PC-3 (cell line): Measurements from ENCODE around the gene RGS3. TPM values are rescaled to one million over a fixed set of nuclear protein-coding genes. Genes with fewer than 3 reads are reported as not detected.

Experiments
- ATAC-seq: fragments of 200-7000 bp; cut with Tn5 transposase; 2 replicates; pipeline ENCODE4 v1.9.1; 2020; ENCODE audit warnings: mild to moderate bottlenecking, moderate library complexity
- BruUV-seq: library from RNA; stranded (reverse); fragments of 400-500 nt; replicated peaks from 2 replicates; lab custom pipeline; 2021; lab: Mats Ljungman, UMichigan
- CTCF ChIA-PET: fragments of 300-600 bp; sonication (Branson Sonifier 250); formaldehyde crosslinking; loops from one replicate; lab custom pipeline; 2022; ENCODE audit warnings: antibody characterized with exemption; lab: Charles Lee
- POLR2A ChIA-PET: fragments of 300-600 bp; sonication (Branson Sonifier 250); formaldehyde crosslinking; loops from one replicate; lab custom pipeline; 2022; ENCODE audit warnings: antibody characterized with exemption; ENCODE audit not compliant: unreplicated experiment; lab: Charles Lee
- DNase-seq: peaks from one replicate; pipeline ENCODE4 v3.0.0-alpha.2; 2015
- H2AFZ ChIP-seq: fragments of 300-600 bp; sonication (generic); 2 replicates; pipeline ENCODE4 v1.6.0; 2016; ENCODE audit warnings: antibody characterized with exemption, low read length
- H3F3A ChIP-seq: fragments of 300-600 bp; sonication (generic); one replicate; pipeline ENCODE4 v1.6.0; 2017; ENCODE audit warnings: antibody characterized with exemption, low read length, control low read depth, mild to moderate bottlenecking; ENCODE audit not compliant: unreplicated experiment
- H3K27ac ChIP-seq: fragments of 300-600 bp; sonication (generic); 2 replicates; pipeline ENCODE4 v1.5.1; 2016; ENCODE audit warnings: mild to moderate bottlenecking, low read length
- H3K27me3 ChIP-seq: fragments of 300-600 bp; sonication (generic); 2 replicates; pipeline ENCODE4 v1.6.1; 2016; ENCODE audit warnings: low read length, mixed read lengths
- H3K36me3 ChIP-seq: fragments of 300-600 bp; sonication (generic); 2 replicates; pipeline ENCODE4 v1.6.1; 2016; ENCODE audit warnings: low read depth, mixed run types, low read length, mixed read lengths
- H3K4me1 ChIP-seq: fragments of 300-600 bp; sonication (generic); 2 replicates; pipeline ENCODE4 v1.5.1; 2016; ENCODE audit warnings: low read length; ENCODE audit not compliant: insufficient read depth
- H3K4me2 ChIP-seq: fragments of 300-600 bp; sonication (generic); 2 replicates; pipeline ENCODE4 v1.6.0; 2016; ENCODE audit warnings: low read length
- H3K4me3 ChIP-seq: fragments of 300-600 bp; sonication (generic); 2 replicates; pipeline ENCODE4 v1.5.1; 2016; ENCODE audit warnings: mild to moderate bottlenecking, low read length, mixed read lengths
- H3K79me2 ChIP-seq: fragments of 300-600 bp; sonication (generic); 2 replicates; pipeline ENCODE4 v1.6.1; 2017; ENCODE audit warnings: low read length, mixed read lengths
- H3K9ac ChIP-seq: fragments of 300-600 bp; sonication (generic); 2 replicates; pipeline ENCODE4 v1.6.0; 2016; ENCODE audit warnings: mild to moderate bottlenecking, low read length
- H3K9me2 ChIP-seq: fragments of 300-600 bp; sonication (generic); replicated peaks from 2 replicates; pipeline ENCODE4 v1.6.1; 2016; ENCODE audit warnings: mixed run types, low read length, mixed read lengths
- H3K9me3 ChIP-seq: fragments of 300-600 bp; sonication (generic); 2 replicates; pipeline ENCODE4 v1.6.1; 2016; ENCODE audit warnings: low read length, mixed read lengths
- H4K20me1 ChIP-seq: fragments of 300-600 bp; sonication (generic); 2 replicates; pipeline ENCODE4 v1.6.1; 2016; ENCODE audit warnings: low read length, mixed read lengths
- EZH2 ChIP-seq: fragments of 300-600 bp; sonication (generic); IDR thresholded peaks from one replicate; pipeline ENCODE4 v1.6.1; 2017; ENCODE audit warnings: antibody characterized with exemption, mild to moderate bottlenecking, low read length; ENCODE audit not compliant: unreplicated experiment
- EZH2phosphoT487 ChIP-seq: fragments of 300-600 bp; sonication (generic); IDR thresholded peaks from 2 replicates; pipeline ENCODE4 v1.6.1; 2018; ENCODE audit warnings: mild to moderate bottlenecking, antibody characterized with exemption, low read length, borderline replicate concordance
- intact Hi-C: fragments of 100-400 bp; cut with micrococcal nuclease; formaldehyde crosslinking; loops from 2 replicates; pipeline ENCODE4 v1.9.0; 2023
- total RNA-seq: library from RNA; depleted of rRNA; stranded (reverse); fragments of >200 nt; gene quantifications from 2 replicates; pipeline ENCODE4 v1.2.3, GENCODE V29; 2014
- TF ChIP-seq, protein P1 (sequence below): fragments of 300-600 bp; sonication (generic); conservative IDR thresholded peaks from 2 replicates; pipeline ENCODE4 v1.5.1; 2017; ENCODE audit warnings: antibody characterized with exemption, low read depth, mild to moderate bottlenecking, low read length

RGS3 gene
- total RNA-seq, 1 experiment from 2014 or later = 26.3 TPM

DNA sequence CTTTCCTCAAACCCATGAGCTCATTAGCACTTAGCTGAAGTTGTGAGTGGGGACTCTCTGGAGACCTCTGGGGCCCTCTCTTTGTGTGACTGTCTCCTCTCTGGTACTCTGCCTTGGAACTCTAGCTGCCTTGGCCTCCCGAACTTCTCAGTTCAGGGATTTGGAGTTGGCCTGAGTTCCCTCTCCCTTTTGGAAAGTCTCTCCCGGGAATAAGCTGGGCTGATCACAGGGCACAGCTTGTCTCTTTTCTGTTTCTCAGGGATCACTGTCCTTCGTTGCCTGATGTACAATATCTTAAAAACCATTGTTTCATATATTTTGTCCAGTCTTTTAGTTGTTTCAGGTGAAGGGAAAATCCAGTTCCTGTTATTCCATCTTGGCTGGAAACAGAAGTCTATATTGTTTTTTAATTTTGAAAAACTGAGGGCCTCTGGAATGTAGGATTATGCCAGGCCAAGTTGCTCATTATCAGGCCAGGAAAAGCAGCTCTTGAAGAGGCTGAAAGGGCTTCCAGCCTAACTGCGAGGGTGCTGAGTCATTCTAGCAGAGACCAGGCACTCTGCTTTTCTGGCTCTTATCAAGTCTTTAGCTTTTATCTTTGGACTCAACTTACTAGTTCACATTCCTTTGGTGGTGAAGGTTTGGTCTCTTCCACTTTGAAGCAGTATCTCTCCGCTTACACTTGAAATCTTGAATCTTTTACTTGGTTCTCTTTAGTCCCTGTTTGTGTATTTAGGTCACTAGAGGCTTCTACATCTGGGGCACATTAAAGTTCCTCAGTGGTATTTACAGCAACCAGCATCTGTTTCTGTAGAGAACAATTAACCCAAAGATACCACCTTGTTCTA lies 8.4 kb upstream of the RGS3 start:
- Histone ChIP-seq H3K9me2 (no peaks in the 10 kb centered on the region), H3K4me1 (peaks cover 8% of the 10 kb centered on the region), H3K36me3 (no peaks in the 10 kb centered on the region), H3K27ac (no peak overlapping the region), H3K9me3 (no peaks in the 10 kb centered on the region), H4K20me1 (no peaks in the 10 kb centered on the region), H3K9ac (no peak overlapping the region; the same call in 1 of the 2 replicates), H3F3A (no peaks in the 10 kb centered on the region), H3K79me2 (no peaks in the 10 kb centered on the region), H3K4me3 (no peak overlapping the region), H3K27me3 (no peaks in the 10 kb centered on the region), H3K4me2 (no peak overlapping the region), H2AFZ (peak overlapping the region; percentile 73)
- TF ChIP-seq EZH2 = no peak
- no peak for TF ChIP-seq EZH2phosphoT487
- TF ChIP-seq, protein P1, sequence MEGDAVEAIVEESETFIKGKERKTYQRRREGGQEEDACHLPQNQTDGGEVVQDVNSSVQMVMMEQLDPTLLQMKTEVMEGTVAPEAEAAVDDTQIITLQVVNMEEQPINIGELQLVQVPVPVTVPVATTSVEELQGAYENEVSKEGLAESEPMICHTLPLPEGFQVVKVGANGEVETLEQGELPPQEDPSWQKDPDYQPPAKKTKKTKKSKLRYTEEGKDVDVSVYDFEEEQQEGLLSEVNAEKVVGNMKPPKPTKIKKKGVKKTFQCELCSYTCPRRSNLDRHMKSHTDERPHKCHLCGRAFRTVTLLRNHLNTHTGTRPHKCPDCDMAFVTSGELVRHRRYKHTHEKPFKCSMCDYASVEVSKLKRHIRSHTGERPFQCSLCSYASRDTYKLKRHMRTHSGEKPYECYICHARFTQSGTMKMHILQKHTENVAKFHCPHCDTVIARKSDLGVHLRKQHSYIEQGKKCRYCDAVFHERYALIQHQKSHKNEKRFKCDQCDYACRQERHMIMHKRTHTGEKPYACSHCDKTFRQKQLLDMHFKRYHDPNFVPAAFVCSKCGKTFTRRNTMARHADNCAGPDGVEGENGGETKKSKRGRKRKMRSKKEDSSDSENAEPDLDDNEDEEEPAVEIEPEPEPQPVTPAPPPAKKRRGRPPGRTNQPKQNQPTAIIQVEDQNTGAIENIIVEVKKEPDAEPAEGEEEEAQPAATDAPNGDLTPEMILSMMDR = no peak
- ChIA-PET CTCF (no interaction called here), POLR2A (interaction anchor here (0.6 kb wide), 1 partner anchor 139 kb away, joined by 7 read pairs; no protein-coding TSS in a partner anchor)
- DNase-seq (peak; percentile 39), ATAC-seq (no peak)
- BruUV-seq = no TSS peak
- intact Hi-C loops = no loop called here

- Histone ChIP-seq H3K27me3 (no peaks in the 10 kb centered on the region), H3K79me2 (no peaks in the 10 kb centered on the region), H2AFZ (no peak overlapping the region), H3K4me2 (no peak overlapping the region), H3K4me1 (peaks cover 8% of the 10 kb centered on the region), H3F3A (no peaks in the 10 kb centered on the region), H3K9ac (no peak overlapping the region), H3K9me2 (no peaks in the 10 kb centered on the region), H3K9me3 (no peaks in the 10 kb centered on the region), H3K27ac (no peak overlapping the region), H3K36me3 (no peaks in the 10 kb centered on the region), H4K20me1 (no peaks in the 10 kb centered on the region), H3K4me3 (no peak overlapping the region)
- TF ChIP-seq EZH2phosphoT487 (no peak), EZH2 (no peak)
- TF ChIP-seq, protein P1 = no peak
- intact Hi-C loops = no loop called here
- no TSS peak for BruUV-seq
- POLR2A ChIA-PET = no interaction called here
- CTCF ChIA-PET = no interaction called here
- ATAC-seq (no peak), DNase-seq (no peak)
Measured at GRCh38 chr9:113456235-113456634, 7.3 kb upstream of the RGS3 start.

DNA sequence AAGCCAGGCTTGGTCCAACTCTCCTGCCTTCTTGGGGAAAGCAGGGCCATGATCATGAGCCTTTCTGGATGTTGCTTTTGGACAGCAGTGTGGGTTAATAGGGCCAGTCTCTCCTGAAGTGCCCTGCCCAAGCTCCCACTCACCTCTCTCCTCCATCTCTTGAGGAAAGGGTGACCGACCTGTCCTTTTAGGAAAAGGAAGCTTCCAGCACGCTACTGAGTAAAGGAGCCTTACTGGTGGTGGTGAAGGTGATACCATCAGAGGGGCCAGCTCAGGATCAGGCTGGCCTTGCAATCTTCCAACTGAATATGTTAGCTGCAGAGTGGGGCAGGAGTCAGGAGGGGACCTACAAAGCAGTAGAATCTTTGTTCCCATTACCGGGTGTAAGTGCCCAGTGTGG lies 2.2 kb upstream of the RGS3 start:
- no peak overlapping the region for H3K27ac ChIP-seq
- POLR2A ChIA-PET = no interaction called here
- no peaks in the 10 kb centered on the region for H3K27me3 ChIP-seq
- CTCF ChIA-PET = no interaction called here
- no peak overlapping the region for H3K4me3 ChIP-seq
- H3K36me3 ChIP-seq = no peaks in the 10 kb centered on the region
- H3K4me2 ChIP-seq = no peak overlapping the region
- H3K4me1 ChIP-seq = peaks cover 27% of the 10 kb centered on the region
- 0 out of 2 replicates have a peak, but pooled peaks cover 5% of the 10 kb centered on the region for H4K20me1 ChIP-seq
- no peaks in the 10 kb centered on the region for H3K9me2 ChIP-seq
- H3K9ac ChIP-seq = no peak overlapping the region
- TF ChIP-seq EZH2 (no peak), EZH2phosphoT487 (no peak)
- TF ChIP-seq, protein P1 = no peak
- no peaks in the 10 kb centered on the region for H3K9me3 ChIP-seq
- H3F3A ChIP-seq = no peaks in the 10 kb centered on the region
- ATAC-seq (no peak), DNase-seq (no peak)
- no TSS peak for BruUV-seq
- peaks cover 28% of the 10 kb centered on the region for H3K79me2 ChIP-seq
- intact Hi-C loops = no loop called here
- no peak overlapping the region for H2AFZ ChIP-seq
